GM23338 (cell line): ENCODE measurements around the gene GPSM1. TPM values are rescaled to one million over a fixed set of nuclear protein-coding genes. Genes with fewer than 3 reads are reported as not detected.

ENCODE experiments used
- ATAC-seq: fragments of 200-7000 bp; cut with Tn5 transposase; 3 replicates; pipeline ENCODE4 v1.9.1; 2020
- DNase-seq: peaks from one replicate; pipeline ENCODE4 v3.0.0-alpha.2; 2015; ENCODE audit warnings: low spot score
- H2AFZ ChIP-seq: fragments of 200-600 bp; sonication (generic); 2 replicates; pipeline ENCODE4 v1.8.0; 2016; ENCODE audit warnings: antibody characterized with exemption, mild to moderate bottlenecking, moderate library complexity
- H3F3A ChIP-seq: fragments of 200-600 bp; sonication (generic); replicated peaks from 2 replicates; pipeline ENCODE4 v1.8.0; 2017; ENCODE audit warnings: antibody characterized with exemption, mixed run types, low read depth
- H3K27ac ChIP-seq: fragments of 200-600 bp; sonication (generic); 2 replicates; pipeline ENCODE4 v1.6.1; 2016; ENCODE audit warnings: low read depth
- H3K27me3 ChIP-seq: fragments of 200-600 bp; sonication (generic); 2 replicates; pipeline ENCODE4 v1.8.0; 2016; ENCODE audit warnings: mild to moderate bottlenecking, mixed run types, moderate library complexity; ENCODE audit not compliant: insufficient read depth
- H3K36me3 ChIP-seq: fragments of 200-600 bp; sonication (generic); 2 replicates; pipeline ENCODE4 v1.8.0; 2016; ENCODE audit warnings: mild to moderate bottlenecking; ENCODE audit not compliant: insufficient read depth
- H3K4me1 ChIP-seq: fragments of 200-600 bp; sonication (generic); 2 replicates; pipeline ENCODE4 v1.8.0; 2016; ENCODE audit warnings: mild to moderate bottlenecking, moderate library complexity; ENCODE audit not compliant: insufficient read depth
- H3K4me2 ChIP-seq: fragments of 200-600 bp; sonication (generic); 2 replicates; pipeline ENCODE4 v1.7.1; 2017; ENCODE audit warnings: mixed run types
- H3K4me3 ChIP-seq: fragments of 200-600 bp; sonication (generic); 2 replicates; pipeline ENCODE4 v1.6.1; 2016; ENCODE audit warnings: mixed run types
- H3K79me2 ChIP-seq: fragments of 200-600 bp; sonication (generic); replicated peaks from 2 replicates; pipeline ENCODE4 v1.8.0; 2017; ENCODE audit warnings: mild to moderate bottlenecking; ENCODE audit not compliant: insufficient read depth
- H3K9me2 ChIP-seq: fragments of 200-600 bp; sonication (generic); 2 replicates; pipeline ENCODE4 v1.8.0; 2017; ENCODE audit not compliant: insufficient read depth
- H4K20me1 ChIP-seq: fragments of 200-600 bp; sonication (generic); replicated peaks from 2 replicates; pipeline ENCODE4 v1.8.0; 2017; ENCODE audit warnings: mild to moderate bottlenecking; ENCODE audit not compliant: insufficient read depth
- H3K27ac Mint-ChIP-seq: 2 replicates; pipeline ENCODE4 v1.8.0; 2020; ENCODE audit warnings: inconsistent platforms, mild to moderate bottlenecking, moderate library complexity, mixed read lengths
- H3K27me3 Mint-ChIP-seq: 3 replicates; pipeline ENCODE4 v1.8.0; 2022; ENCODE audit warnings: low read depth, mild to moderate bottlenecking, moderate library complexity, mixed read lengths, inconsistent platforms; ENCODE audit not compliant: insufficient read depth, poor library complexity
- H3K36me3 Mint-ChIP-seq: 3 replicates; pipeline ENCODE4 v1.8.0; 2021; ENCODE audit warnings: low read depth, mild to moderate bottlenecking, inconsistent platforms, moderate library complexity, mixed read lengths
- H3K4me1 Mint-ChIP-seq: 3 replicates; pipeline ENCODE4 v1.8.0; 2020; ENCODE audit warnings: mild to moderate bottlenecking, inconsistent platforms, mixed read lengths
- H3K4me3 Mint-ChIP-seq: 3 replicates; pipeline ENCODE4 v1.8.0; 2021; ENCODE audit warnings: moderate library complexity, mild to moderate bottlenecking, inconsistent platforms, mixed read lengths
- H3K9me3 Mint-ChIP-seq: 3 replicates; pipeline ENCODE4 v1.8.0; 2020; ENCODE audit warnings: moderate library complexity, mild to moderate bottlenecking, inconsistent platforms, mixed read lengths
- EZH2 ChIP-seq: fragments of 200-600 bp; sonication (generic); IDR thresholded peaks from one replicate; pipeline ENCODE4 v1.8.0; 2017; ENCODE audit warnings: antibody characterized with exemption, mild to moderate bottlenecking, low read depth; ENCODE audit not compliant: unreplicated experiment
- EZH2phosphoT487 ChIP-seq: fragments of 200-600 bp; sonication (generic); IDR thresholded peaks from one replicate; pipeline ENCODE4 v1.8.1; 2018; ENCODE audit warnings: antibody characterized with exemption; ENCODE audit not compliant: unreplicated experiment
- JUNB ChIP-seq: IDR thresholded peaks from one replicate; pipeline ENCODE4 v1.6.1; 2016; ENCODE audit warnings: antibody characterized with exemption; ENCODE audit not compliant: unreplicated experiment
- NANOG ChIP-seq: IDR thresholded peaks from 2 replicates; pipeline ENCODE4 v1.6.1; 2016; ENCODE audit warnings: antibody characterized with exemption, borderline replicate concordance
- POLR2AphosphoS5 ChIP-seq: IDR thresholded peaks from 2 replicates; pipeline ENCODE4 v1.6.1; 2016; ENCODE audit warnings: antibody characterized with exemption, low read depth
- STAT1 ChIP-seq: IDR thresholded peaks from one replicate; pipeline ENCODE4 v1.6.1; 2016; ENCODE audit warnings: antibody characterized with exemption; ENCODE audit not compliant: unreplicated experiment
- ZNF114 ChIP-seq: fragments of 250-450 bp; sonication (Bioruptor Pico); IDR thresholded peaks from 2 replicates; pipeline ENCODE4 v1.5.0; 2020; ENCODE audit warnings: mild to moderate bottlenecking, moderate library complexity
- ZNF331 ChIP-seq: fragments of 250-450 bp; sonication (Bioruptor Pico); IDR thresholded peaks from 2 replicates; pipeline ENCODE4 v1.5.0; 2020; ENCODE audit warnings: low read depth, mild to moderate bottlenecking, moderate library complexity
- polyA plus RNA-seq: library from polyadenylated mRNA; unstranded; fragments of >200 nt; fragmentation: Nextera tagmentation; extraction: Ambion mirVana; gene quantifications from 2 replicates; pipeline ENCODE4 v1.2.1, GENCODE V29; 2016
- total RNA-seq: library from RNA; depleted of rRNA; stranded (reverse); fragments of >200 nt; shearing (Covaris generic); gene quantifications from 2 replicates; pipeline ENCODE4 v1.2.3, GENCODE V29; 2014
- TF ChIP-seq, protein P1 (sequence below), 2 experiments: fragments of 200-600 bp in 1 of 2; sonication (generic) in 1 of 2; conservative IDR thresholded peaks; 2 replicates each; pipeline versions ENCODE4 v1.5.1 to v1.6.1; 2016 to 2017; ENCODE audit warnings: antibody characterized with exemption in 2 of 2, low read depth in 2 of 2, mild to moderate bottlenecking in 2 of 2, moderate library complexity in 1 of 2
- TF ChIP-seq, protein P2 (sequence below): fragments of 250-450 bp; sonication (Bioruptor Pico); IDR thresholded peaks from 2 replicates; pipeline ENCODE4 v1.5.0; 2020; ENCODE audit warnings: mild to moderate bottlenecking, moderate library complexity
- TF ChIP-seq, protein P3 (sequence below): IDR thresholded peaks from 2 replicates; pipeline ENCODE4 v1.6.1; 2016; ENCODE audit warnings: antibody characterized with exemption

Gene GPSM1
- total and polyA plus RNA-seq, 2 experiments from 2014 or later = 4.8 to 23.2 TPM

DNA sequence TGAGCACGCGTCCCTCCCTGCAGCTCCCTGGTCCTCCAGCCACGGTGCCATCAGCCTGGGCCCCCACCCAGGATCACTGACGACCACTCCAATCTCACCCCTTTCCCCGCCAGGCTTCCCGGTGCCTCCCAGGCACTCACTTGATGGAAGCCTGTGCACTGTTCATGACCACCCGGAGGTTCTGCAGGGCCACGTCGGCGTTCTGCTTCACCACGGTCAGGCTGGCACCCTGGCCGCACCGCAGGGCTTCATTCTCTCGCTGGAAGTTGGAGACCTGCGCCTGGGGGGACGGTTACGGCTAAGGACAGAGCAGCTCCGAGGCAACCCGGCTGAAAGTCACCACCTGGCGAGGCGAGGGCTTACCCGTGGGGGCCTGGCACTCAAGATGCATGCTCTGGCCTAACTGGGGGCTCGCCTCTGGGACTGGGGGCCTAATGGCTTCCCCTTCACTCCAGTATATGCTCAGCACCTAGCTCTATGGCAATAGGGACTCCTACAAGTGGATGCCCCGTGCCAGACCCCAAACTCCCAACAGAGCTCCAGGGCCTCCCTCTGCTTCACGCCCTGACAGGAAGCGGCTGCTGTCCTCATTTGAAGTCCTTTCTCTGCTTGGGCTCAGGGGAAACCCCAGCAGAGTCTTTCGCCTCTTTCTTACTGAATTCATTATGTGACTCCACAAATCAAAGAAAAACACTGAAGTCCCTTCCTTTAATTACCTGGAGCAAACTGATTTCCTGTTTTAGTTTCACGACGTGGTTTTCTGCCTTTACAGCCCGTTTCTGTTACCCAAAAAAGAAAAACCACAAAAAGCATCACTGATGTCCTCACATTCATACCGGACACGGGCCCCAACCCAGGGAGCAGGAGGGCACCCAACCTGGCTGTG, 76.8 kb downstream of the GPSM1 start:
- peaks cover 20% of the 10 kb centered on the region for H3K79me2 ChIP-seq
- H2AFZ ChIP-seq = no peak overlapping the region
- H3K9me2 ChIP-seq = no peaks in the 10 kb centered on the region
- Mint-ChIP-seq H3K36me3 (peaks cover 66% of the 10 kb centered on the region), H3K9me3 (no peaks in the 10 kb centered on the region; the same call in 2 of the 3 replicates), H3K4me3 (no peak overlapping the region), H3K27me3 (peaks cover 16% of the 10 kb centered on the region), H3K4me1 (peaks cover 9% of the 10 kb centered on the region), H3K27ac (no peak overlapping the region)
- TF ChIP-seq STAT1 (no peak), EZH2phosphoT487 (no peak), EZH2 (no peak), JUNB (no peak), POLR2AphosphoS5 (no peak), ZNF331 (CRISPR knock-in tag) (no peak), NANOG (no peak), ZNF114 (CRISPR knock-in tag) (no peak)
- TF ChIP-seq, protein P1, sequence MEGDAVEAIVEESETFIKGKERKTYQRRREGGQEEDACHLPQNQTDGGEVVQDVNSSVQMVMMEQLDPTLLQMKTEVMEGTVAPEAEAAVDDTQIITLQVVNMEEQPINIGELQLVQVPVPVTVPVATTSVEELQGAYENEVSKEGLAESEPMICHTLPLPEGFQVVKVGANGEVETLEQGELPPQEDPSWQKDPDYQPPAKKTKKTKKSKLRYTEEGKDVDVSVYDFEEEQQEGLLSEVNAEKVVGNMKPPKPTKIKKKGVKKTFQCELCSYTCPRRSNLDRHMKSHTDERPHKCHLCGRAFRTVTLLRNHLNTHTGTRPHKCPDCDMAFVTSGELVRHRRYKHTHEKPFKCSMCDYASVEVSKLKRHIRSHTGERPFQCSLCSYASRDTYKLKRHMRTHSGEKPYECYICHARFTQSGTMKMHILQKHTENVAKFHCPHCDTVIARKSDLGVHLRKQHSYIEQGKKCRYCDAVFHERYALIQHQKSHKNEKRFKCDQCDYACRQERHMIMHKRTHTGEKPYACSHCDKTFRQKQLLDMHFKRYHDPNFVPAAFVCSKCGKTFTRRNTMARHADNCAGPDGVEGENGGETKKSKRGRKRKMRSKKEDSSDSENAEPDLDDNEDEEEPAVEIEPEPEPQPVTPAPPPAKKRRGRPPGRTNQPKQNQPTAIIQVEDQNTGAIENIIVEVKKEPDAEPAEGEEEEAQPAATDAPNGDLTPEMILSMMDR (conservative IDR thresholded peaks at IDR 0.05; ENCODE audit: low read depth in 2 of 2) = no peak
- TF ChIP-seq, protein P2, sequence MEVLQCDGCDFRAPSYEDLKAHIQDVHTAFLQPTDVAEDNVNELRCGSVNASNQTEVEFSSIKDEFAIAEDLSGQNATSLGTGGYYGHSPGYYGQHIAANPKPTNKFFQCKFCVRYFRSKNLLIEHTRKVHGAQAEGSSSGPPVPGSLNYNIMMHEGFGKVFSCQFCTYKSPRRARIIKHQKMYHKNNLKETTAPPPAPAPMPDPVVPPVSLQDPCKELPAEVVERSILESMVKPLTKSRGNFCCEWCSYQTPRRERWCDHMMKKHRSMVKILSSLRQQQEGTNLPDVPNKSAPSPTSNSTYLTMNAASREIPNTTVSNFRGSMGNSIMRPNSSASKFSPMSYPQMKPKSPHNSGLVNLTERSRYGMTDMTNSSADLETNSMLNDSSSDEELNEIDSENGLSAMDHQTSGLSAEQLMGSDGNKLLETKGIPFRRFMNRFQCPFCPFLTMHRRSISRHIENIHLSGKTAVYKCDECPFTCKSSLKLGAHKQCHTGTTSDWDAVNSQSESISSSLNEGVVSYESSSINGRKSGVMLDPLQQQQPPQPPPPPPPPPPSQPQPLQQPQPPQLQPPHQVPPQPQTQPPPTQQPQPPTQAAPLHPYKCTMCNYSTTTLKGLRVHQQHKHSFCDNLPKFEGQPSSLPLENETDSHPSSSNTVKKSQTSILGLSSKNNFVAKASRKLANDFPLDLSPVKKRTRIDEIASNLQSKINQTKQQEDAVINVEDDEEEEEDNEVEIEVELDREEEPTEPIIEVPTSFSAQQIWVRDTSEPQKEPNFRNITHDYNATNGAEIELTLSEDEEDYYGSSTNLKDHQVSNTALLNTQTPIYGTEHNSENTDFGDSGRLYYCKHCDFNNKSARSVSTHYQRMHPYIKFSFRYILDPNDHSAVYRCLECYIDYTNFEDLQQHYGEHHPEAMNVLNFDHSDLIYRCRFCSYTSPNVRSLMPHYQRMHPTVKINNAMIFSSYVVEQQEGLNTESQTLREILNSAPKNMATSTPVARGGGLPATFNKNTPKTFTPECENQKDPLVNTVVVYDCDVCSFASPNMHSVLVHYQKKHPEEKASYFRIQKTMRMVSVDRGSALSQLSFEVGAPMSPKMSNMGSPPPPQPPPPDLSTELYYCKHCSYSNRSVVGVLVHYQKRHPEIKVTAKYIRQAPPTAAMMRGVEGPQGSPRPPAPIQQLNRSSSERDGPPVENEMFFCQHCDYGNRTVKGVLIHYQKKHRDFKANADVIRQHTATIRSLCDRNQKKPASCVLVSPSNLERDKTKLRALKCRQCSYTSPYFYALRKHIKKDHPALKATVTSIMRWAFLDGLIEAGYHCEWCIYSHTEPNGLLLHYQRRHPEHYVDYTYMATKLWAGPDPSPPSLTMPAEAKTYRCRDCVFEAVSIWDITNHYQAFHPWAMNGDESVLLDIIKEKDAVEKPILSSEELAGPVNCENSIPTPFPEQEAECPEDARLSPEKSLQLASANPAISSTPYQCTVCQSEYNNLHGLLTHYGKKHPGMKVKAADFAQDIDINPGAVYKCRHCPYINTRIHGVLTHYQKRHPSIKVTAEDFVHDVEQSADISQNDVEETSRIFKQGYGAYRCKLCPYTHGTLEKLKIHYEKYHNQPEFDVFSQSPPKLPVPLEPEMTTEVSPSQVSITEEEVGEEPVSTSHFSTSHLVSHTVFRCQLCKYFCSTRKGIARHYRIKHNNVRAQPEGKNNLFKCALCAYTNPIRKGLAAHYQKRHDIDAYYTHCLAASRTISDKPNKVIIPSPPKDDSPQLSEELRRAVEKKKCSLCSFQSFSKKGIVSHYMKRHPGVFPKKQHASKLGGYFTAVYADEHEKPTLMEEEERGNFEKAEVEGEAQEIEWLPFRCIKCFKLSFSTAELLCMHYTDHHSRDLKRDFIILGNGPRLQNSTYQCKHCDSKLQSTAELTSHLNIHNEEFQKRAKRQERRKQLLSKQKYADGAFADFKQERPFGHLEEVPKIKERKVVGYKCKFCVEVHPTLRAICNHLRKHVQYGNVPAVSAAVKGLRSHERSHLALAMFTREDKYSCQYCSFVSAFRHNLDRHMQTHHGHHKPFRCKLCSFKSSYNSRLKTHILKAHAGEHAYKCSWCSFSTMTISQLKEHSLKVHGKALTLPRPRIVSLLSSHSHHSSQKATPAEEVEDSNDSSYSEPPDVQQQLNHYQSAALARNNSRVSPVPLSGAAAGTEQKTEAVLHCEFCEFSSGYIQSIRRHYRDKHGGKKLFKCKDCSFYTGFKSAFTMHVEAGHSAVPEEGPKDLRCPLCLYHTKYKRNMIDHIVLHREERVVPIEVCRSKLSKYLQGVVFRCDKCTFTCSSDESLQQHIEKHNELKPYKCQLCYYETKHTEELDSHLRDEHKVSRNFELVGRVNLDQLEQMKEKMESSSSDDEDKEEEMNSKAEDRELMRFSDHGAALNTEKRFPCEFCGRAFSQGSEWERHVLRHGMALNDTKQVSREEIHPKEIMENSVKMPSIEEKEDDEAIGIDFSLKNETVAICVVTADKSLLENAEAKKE = no peak
- TF ChIP-seq, protein P3, sequence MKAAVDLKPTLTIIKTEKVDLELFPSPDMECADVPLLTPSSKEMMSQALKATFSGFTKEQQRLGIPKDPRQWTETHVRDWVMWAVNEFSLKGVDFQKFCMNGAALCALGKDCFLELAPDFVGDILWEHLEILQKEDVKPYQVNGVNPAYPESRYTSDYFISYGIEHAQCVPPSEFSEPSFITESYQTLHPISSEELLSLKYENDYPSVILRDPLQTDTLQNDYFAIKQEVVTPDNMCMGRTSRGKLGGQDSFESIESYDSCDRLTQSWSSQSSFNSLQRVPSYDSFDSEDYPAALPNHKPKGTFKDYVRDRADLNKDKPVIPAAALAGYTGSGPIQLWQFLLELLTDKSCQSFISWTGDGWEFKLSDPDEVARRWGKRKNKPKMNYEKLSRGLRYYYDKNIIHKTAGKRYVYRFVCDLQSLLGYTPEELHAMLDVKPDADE = no peak
- H4K20me1 ChIP-seq = peaks cover 8% of the 10 kb centered on the region
- peaks cover 27% of the 10 kb centered on the region for H3F3A ChIP-seq
- no peak overlapping the region for H3K4me3 ChIP-seq
- no peak for ATAC-seq
- peaks cover 25% of the 10 kb centered on the region for H3K36me3 ChIP-seq
- peaks cover 5% of the 10 kb centered on the region; the same call in 1 of the 2 replicates for H3K4me1 ChIP-seq
- no peak overlapping the region for H3K27ac ChIP-seq
- H3K4me2 ChIP-seq = no peak overlapping the region
- DNase-seq = no peak
- no peaks in the 10 kb centered on the region for H3K27me3 ChIP-seq
